GM21825 (cell line): Measurements from ENCODE around the gene SLC25A20.

Experiments
- ATAC-seq: cut with Tn5 transposase; IDR thresholded peaks from one replicate; pipeline ENCODE4 v1.9.1; 2021; ENCODE audit warnings: mild to moderate bottlenecking, moderate library complexity; ENCODE audit not compliant: unreplicated experiment

SLC25A20 gene

DNA sequence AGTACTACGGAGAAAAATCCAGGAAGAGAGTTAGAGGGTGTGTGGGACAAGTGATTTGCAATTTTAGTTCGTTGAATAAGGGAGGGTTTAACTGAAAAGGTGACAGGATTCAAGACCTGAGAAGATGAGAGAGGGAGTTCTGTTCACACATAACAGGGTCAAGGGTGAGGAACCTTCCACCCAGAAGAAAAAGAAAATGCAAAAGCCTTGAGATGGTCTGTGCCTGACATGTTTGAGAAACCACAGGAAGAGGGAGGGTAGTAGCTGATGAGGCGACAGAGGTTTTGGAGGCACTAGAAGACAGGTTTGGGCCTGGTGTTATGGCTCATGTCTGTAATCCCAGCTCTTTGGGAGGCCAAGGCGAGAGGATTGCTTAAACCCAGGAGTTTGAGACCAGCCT, 591 bp upstream of the SLC25A20 start:
- no peak for ATAC-seq

DNA sequence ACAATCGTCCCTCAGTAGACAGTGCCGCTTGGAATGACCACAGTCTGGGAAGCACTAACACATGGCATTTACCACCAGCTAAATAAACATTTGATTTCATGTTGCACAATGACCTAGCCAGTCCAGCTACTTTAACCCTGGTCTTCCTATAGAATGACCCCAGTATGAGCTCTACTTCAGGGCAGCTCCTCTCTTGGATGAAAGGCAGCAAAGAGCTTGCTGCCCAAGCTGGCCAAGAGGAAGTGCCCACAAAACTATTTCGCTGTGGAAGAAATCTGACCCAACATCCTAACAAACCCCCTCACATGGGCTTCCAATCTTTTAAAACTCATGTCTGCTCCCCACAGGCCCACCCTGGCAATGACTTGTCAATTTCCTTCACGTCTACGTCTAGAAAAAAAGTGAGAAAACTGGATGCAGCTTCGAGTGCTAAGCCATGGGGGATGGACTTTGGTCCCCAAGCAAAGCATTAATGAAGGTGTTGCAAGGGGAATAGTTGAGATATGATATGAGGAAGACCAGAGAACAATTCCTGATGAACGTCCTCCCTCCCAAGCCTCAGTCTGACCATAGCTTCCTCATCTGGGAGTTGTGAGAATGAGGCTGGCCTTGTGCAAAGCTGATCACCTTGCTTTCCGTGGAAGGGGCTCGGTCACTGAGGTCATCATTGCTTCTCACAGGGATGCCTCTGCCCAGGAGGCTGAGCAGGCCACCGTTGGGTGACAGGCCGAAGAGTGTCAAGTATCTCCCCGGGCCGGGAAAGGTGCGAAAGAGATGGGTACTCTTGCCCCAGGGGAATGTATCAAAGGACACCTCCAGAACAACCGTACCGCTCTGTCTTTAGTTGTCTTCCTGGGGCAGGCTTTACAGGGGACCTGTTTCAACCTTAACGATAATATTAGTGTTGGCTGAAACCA, 964 bp downstream of the SLC25A20 start:
- ATAC-seq = no peak

DNA sequence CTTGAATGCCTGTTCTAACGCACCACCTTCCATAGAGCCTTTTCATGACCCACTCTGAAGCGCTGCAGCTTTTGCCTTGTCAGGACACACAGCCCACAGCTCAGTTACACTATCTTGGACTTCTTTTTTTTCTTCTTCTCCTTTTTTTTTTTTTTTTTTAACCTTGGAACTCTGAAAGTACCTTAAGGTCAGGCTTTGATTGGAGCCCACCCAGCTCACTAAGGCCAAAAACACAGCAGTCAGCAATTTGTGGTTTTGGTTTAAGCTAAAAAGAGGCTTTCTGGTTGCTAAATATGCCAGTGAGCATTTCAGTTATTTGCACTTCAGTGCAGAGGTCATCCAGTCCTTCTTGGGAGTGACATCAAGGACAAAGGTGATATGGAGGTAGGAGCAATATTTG, 1.7 kb downstream of the SLC25A20 start:
- ATAC-seq = no peak

DNA sequence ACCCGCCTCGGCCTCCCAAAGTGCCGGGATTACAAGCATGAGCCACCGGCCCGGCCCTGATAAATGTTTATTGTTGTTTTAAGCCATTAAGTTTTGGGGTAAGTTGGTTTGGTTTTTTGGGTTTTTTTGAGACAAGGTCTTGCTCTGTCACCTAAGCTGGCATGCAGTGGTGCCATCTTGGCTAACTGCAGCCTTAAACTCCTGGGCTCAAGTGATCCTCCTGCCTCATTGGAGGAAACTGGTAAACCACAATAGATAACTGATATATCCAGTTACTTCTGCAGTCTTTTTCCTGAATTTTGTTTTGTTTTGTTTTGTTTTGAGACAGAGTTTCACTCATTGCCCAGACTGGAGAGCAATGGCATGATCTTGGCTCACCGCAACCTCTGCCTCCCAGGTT, 4.2 kb downstream of the SLC25A20 start:
- no peak for ATAC-seq

DNA sequence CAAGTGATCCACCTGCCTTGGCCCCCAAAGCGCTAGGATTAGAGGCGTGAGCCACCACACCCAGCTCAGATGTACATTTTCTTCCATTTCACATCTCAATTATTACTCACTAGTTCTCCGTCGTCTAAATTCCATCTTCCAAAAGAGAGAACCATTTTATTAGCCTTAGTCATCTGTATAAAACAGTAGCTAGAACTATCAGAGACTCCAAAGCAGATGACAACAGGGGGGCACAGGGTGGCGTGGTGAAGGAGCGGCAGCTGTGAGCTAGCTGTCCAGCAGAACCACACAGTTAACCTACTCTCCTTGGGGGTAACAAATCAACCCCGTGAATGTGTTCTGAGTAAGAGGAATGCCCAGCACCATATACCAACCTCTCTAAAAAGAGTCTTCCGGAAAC, 7.1 kb downstream of the SLC25A20 start:
- ATAC-seq = no peak

DNA sequence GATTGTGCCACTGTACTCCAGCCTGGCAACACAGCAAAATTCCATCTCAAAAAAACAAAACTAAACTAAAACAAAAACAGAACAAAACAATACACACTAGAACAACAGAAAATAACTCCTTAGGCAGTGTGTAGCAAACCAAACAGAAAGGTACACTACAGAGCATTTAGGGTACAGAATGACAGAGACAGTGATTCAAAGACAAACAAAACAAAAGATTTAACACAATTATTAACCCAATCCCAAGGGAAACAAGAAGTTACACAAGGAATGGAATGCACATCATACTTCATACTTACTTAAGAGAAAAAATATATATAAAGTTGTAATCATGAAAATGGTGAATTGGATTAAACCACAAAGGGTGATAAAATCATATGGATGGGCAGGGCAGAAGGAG, 12.9 kb downstream of the SLC25A20 start:
- ATAC-seq = no peak

DNA sequence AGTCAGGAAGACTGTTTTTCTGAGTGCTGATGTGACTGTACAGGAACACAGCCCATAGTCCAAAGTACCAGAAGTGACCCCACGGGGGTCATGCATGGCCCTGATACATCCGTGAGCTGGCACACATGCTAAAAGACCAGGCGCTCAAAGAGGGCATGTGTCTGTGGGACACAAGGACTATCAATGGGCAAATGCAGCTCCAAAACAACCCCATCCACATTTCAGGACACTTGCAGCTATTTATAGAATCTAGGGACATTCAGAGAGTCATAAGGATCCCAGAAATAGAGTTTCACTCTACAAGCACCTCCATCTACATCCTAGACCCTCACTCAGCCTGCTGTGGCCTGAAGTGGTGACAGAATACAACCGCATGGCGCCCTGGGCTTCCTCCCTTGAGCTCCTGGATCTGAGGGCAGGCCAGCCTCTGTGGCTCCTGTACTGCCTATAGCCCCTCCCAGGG, 17.0 kb downstream of the SLC25A20 start:
- ATAC-seq = no peak

DNA sequence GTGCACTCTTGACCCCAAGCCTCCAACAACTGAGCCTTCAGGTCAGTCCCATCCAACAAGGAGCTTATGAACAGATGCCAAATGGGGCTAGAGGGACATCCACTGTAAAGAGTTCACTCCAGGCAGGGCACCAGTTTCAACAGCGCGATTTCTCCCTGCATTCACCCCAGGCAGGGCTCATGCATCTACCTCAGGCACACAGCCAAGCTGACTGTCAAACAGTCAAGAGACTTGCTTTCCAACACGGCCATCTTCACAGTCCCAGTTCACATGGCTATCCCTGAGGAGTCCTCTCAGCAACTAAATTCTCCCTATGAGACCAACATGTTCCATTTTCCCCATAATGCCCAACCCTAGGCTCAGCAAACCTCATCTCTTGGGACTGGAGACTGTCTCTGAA, 17.7 kb downstream of the SLC25A20 start:
- no peak for ATAC-seq

DNA sequence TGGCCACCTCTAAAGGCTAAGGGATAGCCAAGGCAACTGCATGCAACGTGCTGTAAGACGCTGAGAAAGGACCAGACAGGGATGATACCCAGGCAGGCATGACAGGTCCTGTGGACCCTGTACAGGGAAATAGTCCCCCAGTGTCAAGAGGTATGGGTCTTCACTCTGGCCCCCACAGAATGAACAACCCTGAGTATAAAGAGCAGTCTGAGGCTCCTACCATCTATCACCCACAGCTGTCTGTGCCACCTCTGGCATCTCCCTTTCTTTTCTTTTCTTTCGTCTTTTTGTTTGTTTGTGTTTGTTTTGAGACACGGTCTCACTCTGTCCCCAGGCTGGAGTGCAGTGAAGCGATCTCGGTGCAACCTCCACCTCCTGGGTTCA, 18.7 kb downstream of the SLC25A20 start:
- ATAC-seq = no peak

DNA sequence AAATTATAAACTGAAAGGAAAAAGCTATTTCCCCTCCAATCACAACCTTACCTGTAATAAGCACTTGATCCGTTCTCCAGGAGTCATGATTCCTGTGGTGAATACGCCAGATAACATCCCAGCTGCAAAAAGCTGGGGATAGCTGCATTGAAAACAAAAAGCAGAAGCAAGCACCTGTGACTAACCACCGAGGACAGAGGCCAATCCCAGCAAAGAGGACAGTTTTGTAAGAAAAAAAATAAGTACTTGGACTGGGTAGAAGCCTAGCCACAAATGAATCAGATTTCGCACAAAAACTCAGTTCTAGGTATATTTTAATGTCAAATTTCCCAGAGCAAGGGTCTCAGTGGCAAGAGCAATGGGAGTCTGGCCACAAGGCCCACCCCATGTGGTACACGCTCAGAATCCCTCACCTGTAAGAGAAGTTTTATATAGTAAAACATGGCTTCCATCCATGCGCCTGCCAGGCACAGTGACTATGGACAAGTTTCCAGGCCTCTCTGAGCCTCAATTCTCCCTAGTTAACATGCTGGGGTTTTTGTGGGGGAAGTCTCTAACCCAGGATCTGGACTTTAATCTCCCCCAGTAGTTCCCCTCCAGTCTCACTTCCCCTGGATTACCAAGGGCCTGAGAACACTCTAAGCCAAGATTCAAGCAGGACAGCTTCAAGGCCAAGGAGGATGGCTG, 19.2 kb downstream of the SLC25A20 start:
- no peak for ATAC-seq

DNA sequence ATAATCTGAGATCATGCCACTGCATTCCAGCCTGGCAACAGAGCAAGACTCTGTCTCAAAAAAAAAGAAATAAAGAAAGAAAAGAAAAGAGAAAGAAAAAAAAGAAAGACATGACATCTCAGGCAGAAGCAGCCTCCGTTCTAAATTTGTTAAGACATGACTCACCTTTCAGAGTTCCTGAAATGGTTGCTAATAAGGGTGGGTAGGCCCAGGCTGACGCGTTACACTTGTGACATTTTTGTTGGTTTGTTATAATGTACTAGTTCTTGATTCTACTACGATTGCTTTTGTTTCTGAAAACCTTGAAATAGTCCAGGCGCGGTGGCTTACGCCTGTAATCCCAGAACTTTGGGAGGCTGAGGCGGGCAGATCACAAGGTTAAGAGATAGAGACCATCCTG, 21.0 kb downstream of the SLC25A20 start:
- no peak for ATAC-seq

DNA sequence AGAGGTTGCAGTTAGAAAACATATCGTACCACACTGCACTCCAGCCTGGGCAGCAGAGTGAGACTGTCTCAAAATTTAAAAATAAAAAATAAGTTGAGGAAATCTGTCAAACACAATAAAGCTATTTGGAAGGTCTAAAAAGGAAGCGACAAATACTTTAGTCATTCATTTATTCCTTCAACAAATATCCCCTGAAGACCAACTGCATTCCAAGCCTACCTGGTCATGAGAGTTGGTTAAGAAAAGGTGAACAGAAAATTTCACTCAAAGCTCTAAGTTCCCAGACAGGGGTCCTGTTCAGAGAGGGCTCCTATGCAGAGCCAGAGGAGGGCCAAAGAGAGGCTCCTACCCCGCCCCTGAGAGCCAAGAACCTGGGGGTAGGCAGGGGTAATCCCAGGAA, 35.6 kb downstream of the SLC25A20 start:
- no peak for ATAC-seq

DNA sequence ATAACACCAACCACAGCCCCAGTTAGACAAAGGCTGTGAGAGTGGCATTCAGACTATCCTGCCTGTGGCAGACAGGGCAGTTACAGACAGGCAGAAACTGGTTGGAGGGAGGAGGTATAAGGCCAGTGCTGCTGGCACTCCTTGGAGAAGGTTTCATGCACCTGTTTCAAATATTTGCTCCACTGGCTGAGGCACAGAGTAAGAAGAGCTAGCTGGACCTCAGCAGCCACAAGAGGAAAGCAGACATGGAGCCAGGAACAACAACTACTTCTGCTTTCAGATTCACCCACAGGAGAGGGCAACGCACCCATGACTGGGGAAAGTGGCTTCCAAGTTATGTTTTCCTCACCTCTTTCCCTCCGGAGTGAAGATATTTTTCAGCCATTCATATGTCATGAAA, 39.5 kb downstream of the SLC25A20 start:
- ATAC-seq = no peak

DNA sequence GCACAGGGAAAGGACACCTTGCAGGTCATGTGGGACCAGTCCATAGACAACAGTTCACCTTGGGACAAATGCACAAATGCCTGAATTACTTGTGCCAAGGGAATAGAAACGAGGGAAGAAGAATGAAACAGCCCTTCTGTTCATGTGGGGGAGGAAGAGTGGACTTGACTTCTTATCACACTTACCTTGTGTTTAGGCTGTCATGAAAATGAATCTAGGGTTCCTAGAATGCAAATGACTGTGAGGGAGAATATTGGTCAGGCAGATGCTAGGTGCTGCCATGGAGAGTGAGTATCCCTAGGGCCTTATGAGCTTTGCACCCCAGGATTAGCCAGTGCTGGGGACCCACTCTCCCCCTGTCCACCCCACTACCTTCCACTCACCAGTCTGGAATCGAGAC, 40.0 kb downstream of the SLC25A20 start:
- no peak for ATAC-seq

DNA sequence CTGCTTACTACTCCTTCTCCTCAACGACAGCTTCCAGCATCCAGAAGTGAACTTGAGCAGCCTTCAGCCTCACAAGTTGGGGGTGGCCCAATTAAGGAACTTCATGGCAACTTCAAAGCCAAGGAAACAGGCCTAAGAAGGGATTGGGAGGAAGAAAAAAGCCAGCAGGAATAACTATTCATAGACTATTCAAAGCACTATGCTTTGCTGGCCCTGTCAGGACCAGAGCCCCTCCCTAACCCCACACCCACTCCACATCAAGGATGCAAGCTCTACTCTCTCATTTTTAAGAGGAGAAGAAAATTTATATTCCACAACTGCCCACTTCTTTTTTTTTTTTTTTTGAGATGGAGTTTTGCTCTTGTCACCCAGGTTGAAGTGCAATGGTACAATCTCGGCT, 41.0 kb downstream of the SLC25A20 start:
- no peak for ATAC-seq

DNA sequence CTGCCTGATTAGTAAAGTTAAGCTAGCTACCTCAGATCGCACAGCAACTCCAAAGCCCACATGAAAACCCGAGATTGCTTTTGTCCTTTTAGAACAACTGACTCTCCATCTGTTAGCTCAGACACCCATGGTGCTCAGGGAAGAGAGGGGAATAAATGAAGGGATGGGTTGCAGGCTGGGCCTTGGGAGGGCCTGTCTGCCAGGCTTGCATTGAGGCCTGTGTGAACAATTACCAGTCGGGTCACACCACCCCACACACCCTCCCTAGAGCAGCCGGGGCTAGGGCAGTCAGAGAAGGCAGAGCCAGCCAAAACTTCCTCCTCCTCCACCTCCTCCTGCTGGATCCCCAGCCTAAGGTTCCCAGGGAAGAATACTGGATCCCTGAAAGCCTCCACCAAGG, 42.2 kb downstream of the SLC25A20 start:
- no peak for ATAC-seq

DNA sequence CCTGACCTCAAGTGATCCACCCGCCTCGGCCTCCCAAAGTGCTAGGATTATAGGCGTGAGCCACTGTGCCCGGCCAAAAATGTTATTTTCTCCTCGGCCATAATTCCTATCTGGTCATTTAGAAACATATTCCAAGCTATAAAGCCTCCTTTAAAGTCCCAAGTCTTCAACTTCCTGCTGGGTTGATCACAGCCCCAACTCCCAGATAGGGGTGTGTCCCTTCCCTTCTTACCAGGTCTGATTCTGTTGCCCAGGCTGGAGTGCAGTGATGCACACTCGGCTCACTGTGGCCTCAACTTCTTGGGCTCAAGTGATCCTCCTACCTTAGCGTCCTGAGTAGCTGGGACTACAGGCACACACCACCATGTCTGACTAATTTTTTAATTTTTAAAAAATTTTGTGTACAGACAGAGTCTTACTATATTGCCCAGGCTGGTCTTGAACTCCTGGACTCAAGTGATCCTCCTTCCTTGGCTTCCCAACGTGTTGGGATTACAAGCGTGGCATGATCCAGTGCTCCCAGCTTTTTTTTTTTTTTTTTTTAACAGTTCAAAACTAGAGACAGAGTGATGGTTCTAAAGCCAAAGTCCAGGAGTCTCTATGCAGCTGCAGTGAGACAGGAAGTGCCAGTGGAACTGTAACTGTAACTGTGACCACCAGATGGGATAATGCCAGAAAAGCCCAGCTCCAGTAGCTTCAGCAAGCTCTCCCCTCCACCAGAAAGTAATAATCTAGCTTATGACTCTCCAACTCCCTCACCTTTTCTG, 42.8 kb downstream of the SLC25A20 start:
- no peak for ATAC-seq

DNA sequence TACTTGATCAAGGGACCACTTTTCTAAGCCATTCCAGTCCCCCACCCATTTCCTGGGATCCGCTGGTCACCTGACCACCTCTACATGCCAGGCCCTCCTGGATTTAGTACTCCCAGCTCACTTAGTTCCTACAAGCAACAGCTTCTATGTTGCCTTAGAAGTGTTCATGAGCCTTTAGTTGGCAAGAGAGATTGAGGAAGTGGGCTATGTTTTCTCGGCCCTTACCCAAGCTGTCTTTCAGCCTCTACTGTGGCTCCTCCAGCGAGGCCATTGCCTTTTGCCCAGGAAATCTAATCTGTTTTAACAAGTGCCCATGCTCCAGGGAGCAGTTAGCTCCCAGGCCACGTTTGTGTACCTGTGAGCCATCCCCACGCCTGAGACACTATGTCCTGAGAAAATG, 46.5 kb downstream of the SLC25A20 start:
- no peak for ATAC-seq

DNA sequence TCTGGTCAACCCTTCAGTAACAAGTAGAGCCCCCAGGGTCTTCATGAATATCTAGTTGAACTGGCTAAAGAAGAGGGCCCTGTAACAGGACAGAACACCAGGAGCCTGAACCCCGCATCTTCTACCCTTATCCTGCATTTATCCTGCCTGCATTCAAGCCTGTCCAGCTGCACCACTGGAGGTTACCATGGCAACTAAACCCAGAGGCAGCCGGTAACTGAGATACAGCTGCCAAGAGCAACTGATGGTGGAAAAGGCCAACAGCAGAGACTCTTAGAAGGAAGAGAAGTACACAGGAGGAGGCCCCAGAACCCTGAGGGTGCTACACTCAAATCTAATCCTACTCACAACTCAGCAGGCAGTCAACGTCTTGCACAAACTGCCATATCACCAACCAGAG, 47.3 kb downstream of the SLC25A20 start:
- no peak for ATAC-seq

DNA sequence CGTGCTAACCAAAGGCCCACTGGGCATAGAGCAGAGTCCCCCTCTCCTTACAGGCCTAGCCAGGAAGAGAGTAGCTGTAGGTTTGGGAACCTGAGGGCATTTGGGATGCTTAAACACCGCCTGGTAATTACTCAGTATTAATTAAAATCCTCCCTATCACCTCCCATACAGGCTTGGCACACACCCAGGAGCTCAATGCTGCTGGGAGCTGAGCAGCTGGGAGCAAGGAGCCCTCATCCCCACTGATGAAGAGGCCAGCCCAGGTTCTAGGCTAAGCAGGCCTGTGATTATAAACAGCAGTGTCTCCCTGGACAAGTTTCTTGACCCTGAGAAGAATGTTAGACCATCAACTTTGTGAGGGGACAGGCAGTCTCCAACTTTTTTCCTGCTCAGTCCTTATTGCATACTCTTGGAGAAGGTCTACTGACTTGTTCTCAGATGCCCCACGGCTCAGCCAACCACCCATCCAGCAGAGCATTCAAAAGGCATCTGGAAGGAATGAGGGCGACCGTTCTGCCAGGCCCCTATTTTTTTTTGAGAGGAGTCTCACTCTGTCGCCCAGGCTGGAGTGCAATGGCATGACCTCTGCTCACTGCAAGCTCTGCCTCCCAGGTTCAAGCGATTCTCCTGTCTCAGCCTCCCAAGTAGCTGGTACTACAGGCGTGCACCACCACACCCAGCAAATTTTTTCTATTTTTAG, 49.7 kb downstream of the SLC25A20 start:
- ATAC-seq = no peak
